HCT116 (cell line): ENCODE data around the gene ESRRB. TPM values are rescaled to one million over a fixed set of nuclear protein-coding genes. Genes with fewer than 3 reads are reported as not detected.

ENCODE experiments used
- ATAC-seq: fragments of 200-7000 bp; cut with Tn5 transposase; 2 replicates; pipeline ENCODE4 v1.9.1; 2020; ENCODE audit warnings: mild to moderate bottlenecking, moderate library complexity
- BruUV-seq: library from RNA; stranded (reverse); fragments of 400-500 nt; replicated peaks from 2 replicates; lab custom pipeline; 2021; lab: Mats Ljungman, UMichigan
- CTCF ChIA-PET: fragments of 300-600 bp; sonication (Branson Sonifier 250); formaldehyde crosslinking; loops from one replicate; lab custom pipeline; 2021; ENCODE audit warnings: antibody characterized with exemption; lab: Charles Lee
- POLR2A ChIA-PET: fragments of 300-600, 350-600 bp; sonication (Branson Sonifier 250); formaldehyde crosslinking; loops from one replicate; lab custom pipeline; 2021; ENCODE audit warnings: antibody characterized with exemption; lab: Charles Lee
- RAD21 ChIA-PET, 2 experiments: fragments of 300-600 bp; sonication (Branson Sonifier 250); formaldehyde crosslinking; loops; one replicate each; lab custom pipeline; 2023; ENCODE audit warnings: low total read pairs in 2 of 2; ENCODE audit not compliant: uncharacterized antibody in 2 of 2, unreplicated experiment in 2 of 2, low non-redundant PET in 1 of 2; lab: Charles Lee
- DNase-seq: peaks from one replicate; pipeline ENCODE4 v3.0.0-alpha.2; 2010; ENCODE audit warnings: low read depth, low spot score
- H2AFZ ChIP-seq: fragments of 200-600 bp; shearing (Covaris generic), sonication (generic); 2 replicates; pipeline ENCODE4 v1.6.1; 2017; ENCODE audit warnings: low read depth, mixed run types, mixed read lengths, antibody characterized with exemption, low read length; ENCODE audit not compliant: poor library complexity, severe bottlenecking
- H3K27ac ChIP-seq: 2 replicates; pipeline ENCODE4 v1.5.1; 2012; ENCODE audit warnings: low read depth, low read length
- H3K27me3 ChIP-seq: fragments of 200-600 bp; sonication (generic); 2 replicates; pipeline ENCODE4 v1.6.1; 2016; ENCODE audit warnings: mixed run types, low read length, mixed read lengths; ENCODE audit not compliant: insufficient read depth
- H3K36me3 ChIP-seq, 2 experiments: fragments of 200-500 bp in 1 of 2; fragments of 200-600 bp in 1 of 2; sonication (Bioruptor generic) in 1 of 2; sonication (generic) in 1 of 2; 2 replicates each; pipeline versions ENCODE4 v1.5.1 to v1.6.1; 2014 to 2016; ENCODE audit warnings: low read length in 2 of 2, inconsistent platforms in 1 of 2, mixed read lengths in 1 of 2, mixed run types in 1 of 2; ENCODE audit not compliant: insufficient read depth in 2 of 2, control insufficient read depth in 1 of 2
- H3K4me1 ChIP-seq, 2 experiments: fragments of 200-600 bp in 1 of 2; sonication (generic) in 1 of 2; 2 replicates each; pipeline versions ENCODE4 v1.5.1 to v1.6.1; 2012 to 2017; ENCODE audit warnings: low read length in 2 of 2, inconsistent platforms in 1 of 2, mild to moderate bottlenecking in 1 of 2, mixed read lengths in 1 of 2, mixed run types in 1 of 2, moderate library complexity in 1 of 2; ENCODE audit not compliant: insufficient read depth in 2 of 2, control insufficient read depth in 1 of 2
- H3K4me2 ChIP-seq: fragments of 200-600 bp; sonication (generic); 2 replicates; pipeline ENCODE4 v1.6.1; 2017; ENCODE audit warnings: mixed run types, low read length, mixed read lengths
- H3K4me3 ChIP-seq, 2 experiments: fragments of 200-600 bp in 1 of 2; sonication (generic) in 1 of 2; replicated peaks in 1 of 2; 2 replicates each; pipeline ENCODE4 v1.5.1; 2011 to 2016; ENCODE audit warnings: low read length in 2 of 2, control low read depth in 1 of 2, low read depth in 1 of 2, mild to moderate bottlenecking in 1 of 2, mixed read lengths in 1 of 2, mixed run types in 1 of 2
- H3K79me2 ChIP-seq: fragments of 200-600 bp; sonication (generic); 2 replicates; pipeline ENCODE4 v1.6.1; 2017; ENCODE audit warnings: mild to moderate bottlenecking, mixed run types, low read length, moderate library complexity, mixed read lengths; ENCODE audit not compliant: insufficient read depth
- H3K9ac ChIP-seq: fragments of 200-600 bp; sonication (generic); 2 replicates; pipeline ENCODE4 v1.6.1; 2016; ENCODE audit warnings: low read length, mixed read lengths
- H3K9me2 ChIP-seq: fragments of 200-600 bp; sonication (generic), shearing (Covaris generic); 2 replicates; pipeline ENCODE4 v1.6.1; 2017; ENCODE audit warnings: mixed run types, mild to moderate bottlenecking, moderate library complexity; ENCODE audit not compliant: insufficient read depth
- H3K9me3 ChIP-seq, 2 experiments: fragments of 200-500 bp in 1 of 2; fragments of 200-600 bp in 1 of 2; sonication (Bioruptor generic) in 1 of 2; sonication (generic) in 1 of 2; 2 replicates each; pipeline ENCODE4 v1.6.1; 2014 to 2017; ENCODE audit warnings: low read length in 2 of 2, mixed read lengths in 2 of 2, inconsistent platforms in 1 of 2, low read depth in 1 of 2, mild to moderate bottlenecking in 1 of 2, mixed run types in 1 of 2, moderate library complexity in 1 of 2; ENCODE audit not compliant: control insufficient read depth in 1 of 2, insufficient read depth in 1 of 2
- H4K20me1 ChIP-seq: fragments of 200-600 bp; sonication (generic), shearing (Covaris generic); 2 replicates; pipeline ENCODE4 v1.6.1; 2017; ENCODE audit warnings: mixed run types, mild to moderate bottlenecking, moderate library complexity; ENCODE audit not compliant: insufficient read depth
- ATF3 ChIP-seq: IDR thresholded peaks from 2 replicates; pipeline ENCODE4 v1.6.1; 2012
- CEBPB ChIP-seq: IDR thresholded peaks from 2 replicates; pipeline ENCODE4 v1.6.1; 2012; ENCODE audit warnings: low read depth
- EGR1 ChIP-seq: IDR thresholded peaks from 2 replicates; pipeline ENCODE4 v1.6.1; 2012; ENCODE audit warnings: low read depth
- ELF1 ChIP-seq: IDR thresholded peaks from 2 replicates; pipeline ENCODE4 v1.6.1; 2012; ENCODE audit warnings: low read depth, borderline replicate concordance
- EZH2 ChIP-seq: fragments of 200-600 bp; sonication (generic); IDR thresholded peaks from 2 replicates; pipeline ENCODE4 v1.6.1; 2017; ENCODE audit warnings: antibody characterized with exemption, mixed run types
- EZH2phosphoT487 ChIP-seq: fragments of 200-600 bp; IDR thresholded peaks from 2 replicates; pipeline ENCODE4 v1.6.1; 2018; ENCODE audit warnings: antibody characterized with exemption, borderline replicate concordance
- FOSL1 ChIP-seq: IDR thresholded peaks from 2 replicates; pipeline ENCODE4 v1.6.1; 2012; ENCODE audit warnings: low read depth
- MAX ChIP-seq: IDR thresholded peaks from 2 replicates; pipeline ENCODE4 v1.6.1; 2012
- POLR2A ChIP-seq: IDR thresholded peaks from 2 replicates; pipeline ENCODE4 v1.7.0; 2011; ENCODE audit warnings: borderline replicate concordance; ENCODE audit not compliant: insufficient read depth, insufficient read length; ENCODE audit errors: extremely low read depth
- POLR2AphosphoS5 ChIP-seq: IDR thresholded peaks from 2 replicates; pipeline ENCODE4 v1.6.1; 2011; ENCODE audit warnings: mild to moderate bottlenecking, low read depth, low read length, moderate library complexity
- REST ChIP-seq: IDR thresholded peaks from 2 replicates; pipeline ENCODE4 v1.6.1; 2012; ENCODE audit warnings: low read depth
- SP1 ChIP-seq: IDR thresholded peaks from 2 replicates; pipeline ENCODE4 v1.6.1; 2012; ENCODE audit warnings: low read depth
- SRF ChIP-seq: IDR thresholded peaks from 2 replicates; pipeline ENCODE4 v1.6.1; 2012; ENCODE audit warnings: low read depth
- TCF7L2 ChIP-seq: IDR thresholded peaks from 2 replicates; pipeline ENCODE4 v1.7.0; 2011; ENCODE audit warnings: borderline replicate concordance, inconsistent platforms; ENCODE audit not compliant: insufficient read depth, insufficient read length; ENCODE audit errors: extremely low read depth
- YY1 ChIP-seq: IDR thresholded peaks from 2 replicates; pipeline ENCODE4 v1.6.1; 2011; ENCODE audit warnings: low read length, low read depth, moderate library complexity, mild to moderate bottlenecking; ENCODE audit not compliant: insufficient replicate concordance; ENCODE audit errors: extremely low read depth
- ZBTB33 ChIP-seq: IDR thresholded peaks from 2 replicates; pipeline ENCODE4 v1.6.1; 2011; ENCODE audit warnings: mild to moderate bottlenecking, low read length, moderate library complexity; ENCODE audit not compliant: insufficient replicate concordance; ENCODE audit errors: extremely low read depth
- intact Hi-C: fragments of 100-400 bp; cut with micrococcal nuclease; formaldehyde crosslinking; loops from 2 replicates; pipeline ENCODE4 v1.10.0; 2022
- total RNA-seq: library from RNA; stranded (reverse); gene quantifications from one replicate; pipeline ENCODE4 v1.2.1, GENCODE V29; 2021; ENCODE audit not compliant: unreplicated experiment

Gene ESRRB
- total RNA-seq, 1 experiment from 2014 or later: 1.9 TPM

GRCh38 chr14:76343386-76343785 is 32.6 kb upstream of the ESRRB start:
- Histone ChIP-seq H3K27ac (no peak overlapping the region), H4K20me1 (no peaks in the 10 kb centered on the region), H3K27me3 (no peaks in the 10 kb centered on the region), H2AFZ (no peak overlapping the region), H3K4me3 (no peak overlapping the region), H3K79me2 (no peaks in the 10 kb centered on the region), H3K4me1 (peaks cover 4 to 16% of the 10 kb centered on the region in 2 experiments), H3K9ac (no peak overlapping the region), H3K9me3 (peaks cover 0 to 8% of the 10 kb centered on the region in 2 experiments; a peak in 1 of 4 replicates), H3K9me2 (no peaks in the 10 kb centered on the region), H3K4me2 (no peak overlapping the region), H3K36me3 (no peaks in the 10 kb centered on the region)
- TF ChIP-seq ZBTB33 (no peak), ELF1 (no peak), REST (no peak), SRF (no peak), MAX (no peak), SP1 (no peak), ATF3 (no peak), TCF7L2 (no peak), FOSL1 (no peak), YY1 (no peak), EZH2phosphoT487 (no peak), CEBPB (no peak), EGR1 (no peak), EZH2 (no peak), POLR2AphosphoS5 (no peak), POLR2A (no peak)
- intact Hi-C loops: no loop called here
- RAD21 ChIA-PET: no interaction called here
- no TSS peak for BruUV-seq
- ATAC-seq: no peak
- no peak for DNase-seq
- CTCF ChIA-PET: no interaction called here
- POLR2A ChIA-PET: no interaction called here
